Mononuclear cell (primary cell): ENCODE measurements around the gene KCNQ2. TPM values are rescaled to one million over a fixed set of nuclear protein-coding genes. Genes with fewer than 3 reads are reported as not detected.

ENCODE experiments used
- H3K27me3 ChIP-seq: 2 replicates; pipeline ENCODE4 v1.6.0; 2011; ENCODE audit warnings: low read length, control low read depth; ENCODE audit not compliant: insufficient read depth
- H3K4me1 ChIP-seq: 2 replicates; pipeline ENCODE4 v1.5.1; 2011; ENCODE audit warnings: mild to moderate bottlenecking, low read length, control low read depth; ENCODE audit not compliant: insufficient read depth
- H3K4me3 ChIP-seq: 2 replicates; pipeline ENCODE4 v1.5.1; 2011; ENCODE audit warnings: mild to moderate bottlenecking, low read length, moderate library complexity
- H3K9me3 ChIP-seq: 2 replicates; pipeline ENCODE4 v1.5.1; 2011; ENCODE audit warnings: low read depth, mild to moderate bottlenecking, control low read depth, low read length
- total RNA-seq: library from RNA; depleted of rRNA; stranded (reverse); fragments of >200 nt; gene quantifications from one replicate; pipeline ENCODE4 v1.2.3, GENCODE V29; 2012

Gene KCNQ2
- total RNA-seq, 1 donor, result under 0.01 TPM

DNA sequence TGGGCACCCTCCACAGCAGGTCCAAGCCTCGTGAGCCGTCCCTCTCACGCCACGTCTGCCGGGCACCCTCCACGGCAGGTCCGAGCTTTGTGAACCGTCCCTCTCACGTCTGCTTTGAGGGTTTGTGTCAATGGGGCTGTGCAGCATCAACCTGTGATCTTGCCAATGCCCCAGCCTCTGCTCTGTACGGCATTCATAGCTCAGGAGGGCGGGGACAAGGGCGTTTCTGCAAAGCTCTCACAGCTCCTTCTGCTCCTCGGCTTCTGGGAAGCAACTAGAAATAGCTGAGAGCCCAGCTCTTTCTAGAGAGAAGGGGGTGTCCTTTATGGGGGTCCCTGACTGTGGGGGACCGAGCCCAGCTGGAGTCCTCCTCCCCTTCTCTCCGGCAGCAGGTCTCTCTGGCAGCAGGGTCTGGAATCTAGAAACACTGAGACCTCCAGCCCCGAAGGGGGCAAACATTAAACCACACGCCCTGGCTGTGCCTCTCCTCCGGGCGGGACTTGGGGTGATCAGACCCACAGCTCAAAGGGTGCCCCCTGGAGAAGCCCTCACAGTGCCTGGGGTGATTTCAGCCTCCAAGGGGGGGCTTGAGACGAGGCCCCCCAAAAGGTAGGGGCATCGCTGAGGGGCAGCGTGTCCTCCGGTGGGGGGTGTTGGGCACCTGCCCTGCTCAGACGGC lies 70.1 kb downstream of the KCNQ2 start:
- Histone ChIP-seq H3K27me3 (no peaks in the 10 kb centered on the region), H3K4me1 (no peaks in the 10 kb centered on the region), H3K9me3 (no peaks in the 10 kb centered on the region), H3K4me3 (no peak overlapping the region)

GRCh38 chr20:63401384-63402110 lies 70.9 kb downstream of the KCNQ2 start:
- Histone ChIP-seq H3K27me3 (no peaks in the 10 kb centered on the region), H3K9me3 (no peaks in the 10 kb centered on the region), H3K4me1 (no peaks in the 10 kb centered on the region), H3K4me3 (no peak overlapping the region)

DNA sequence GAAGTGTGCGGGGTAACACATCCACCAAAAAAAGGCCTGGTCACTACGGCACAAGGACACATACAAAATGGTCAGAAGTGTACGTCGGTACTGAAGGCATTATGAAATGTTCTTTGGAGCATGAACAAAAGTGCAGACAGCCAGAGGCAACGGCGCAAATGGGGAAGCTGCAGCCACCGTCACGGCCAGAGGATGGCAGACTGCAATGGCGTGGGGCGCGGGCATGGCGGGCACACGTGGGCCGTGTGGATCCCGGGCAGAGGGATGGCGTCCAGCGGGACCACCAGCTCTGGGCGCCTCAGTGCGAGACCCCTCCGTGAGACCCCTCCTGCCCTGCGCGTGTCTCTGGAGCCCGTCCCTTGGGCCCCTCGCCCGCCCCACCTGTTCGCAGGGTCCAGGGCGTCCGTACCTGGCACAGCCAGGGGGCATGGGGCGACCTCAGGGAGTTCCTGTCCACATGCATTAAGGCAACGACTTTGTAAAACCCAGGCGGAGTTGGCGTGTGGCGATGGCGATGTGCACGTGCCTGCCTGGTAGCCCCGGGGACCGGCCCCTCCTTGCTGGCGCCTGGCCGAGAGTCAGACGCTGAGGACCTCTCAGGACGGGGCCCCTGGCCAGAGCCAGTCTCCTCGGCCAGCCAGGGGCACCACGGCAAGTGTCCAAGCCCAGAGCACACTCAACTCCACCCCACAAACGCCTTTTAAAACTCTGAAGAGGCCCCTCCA lies 71.8 kb downstream of the KCNQ2 start:
- H3K27me3 ChIP-seq, result no peaks in the 10 kb centered on the region
- no peaks in the 10 kb centered on the region for H3K9me3 ChIP-seq
- no peak overlapping the region for H3K4me3 ChIP-seq
- no peaks in the 10 kb centered on the region for H3K4me1 ChIP-seq

DNA sequence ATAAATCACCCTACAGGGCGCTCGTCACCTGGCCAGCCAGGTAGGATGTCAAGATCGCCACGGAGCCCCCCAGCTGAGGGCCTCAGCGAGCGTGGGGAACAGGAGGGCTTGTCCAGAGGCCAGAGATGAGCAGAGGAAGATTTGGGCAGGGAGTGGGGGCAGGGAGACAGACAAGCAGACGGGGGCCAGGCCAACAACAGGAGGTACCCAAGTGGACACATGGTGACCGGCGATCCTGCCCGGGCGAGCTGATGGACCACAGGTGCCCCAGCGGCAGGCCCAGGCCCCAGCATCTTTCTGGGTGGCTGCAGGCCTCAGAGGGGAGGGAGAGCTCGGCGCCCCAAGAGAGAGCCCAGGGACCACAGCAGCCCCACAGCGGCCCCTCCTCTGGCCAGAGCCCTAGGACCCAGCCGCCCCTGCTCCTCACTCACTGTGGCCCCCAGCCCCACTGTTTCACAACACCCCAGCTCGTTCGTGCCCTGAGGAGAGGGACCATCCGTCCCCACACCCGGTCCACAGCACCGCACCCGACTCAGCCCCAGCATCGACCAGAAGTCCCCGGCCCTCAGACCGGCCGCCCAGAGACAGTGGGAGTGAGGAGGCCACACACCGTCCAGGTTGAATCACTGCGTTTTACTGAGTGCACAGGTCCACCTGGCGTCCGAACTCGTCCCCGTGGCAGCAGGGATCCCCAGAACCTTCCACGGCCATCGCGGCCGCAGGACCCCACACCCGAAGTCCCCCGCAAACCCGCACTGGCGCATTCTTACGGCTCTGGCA lies 72.7 kb downstream of the KCNQ2 start:
- Histone ChIP-seq H3K9me3 (no peaks in the 10 kb centered on the region), H3K4me1 (no peaks in the 10 kb centered on the region), H3K27me3 (no peaks in the 10 kb centered on the region), H3K4me3 (no peak overlapping the region)

GRCh38 chr20:63398744-63399514 lies 73.5 kb downstream of the KCNQ2 start:
- Histone ChIP-seq H3K9me3 (no peaks in the 10 kb centered on the region), H3K4me3 (no peak overlapping the region), H3K4me1 (no peaks in the 10 kb centered on the region), H3K27me3 (no peaks in the 10 kb centered on the region)

- no peaks in the 10 kb centered on the region for H3K9me3 ChIP-seq
- no peaks in the 10 kb centered on the region for H3K27me3 ChIP-seq
- H3K4me3 ChIP-seq, result no peak overlapping the region
- H3K4me1 ChIP-seq, result no peaks in the 10 kb centered on the region
Observed at GRCh38 chr20:63397946-63398450, 74.5 kb downstream of the KCNQ2 start.

GRCh38 chr20:63397155-63397843 lies 75.2 kb downstream of the KCNQ2 start:
- Histone ChIP-seq H3K4me3 (no peak overlapping the region), H3K4me1 (no peaks in the 10 kb centered on the region), H3K9me3 (no peaks in the 10 kb centered on the region), H3K27me3 (no peaks in the 10 kb centered on the region)

DNA sequence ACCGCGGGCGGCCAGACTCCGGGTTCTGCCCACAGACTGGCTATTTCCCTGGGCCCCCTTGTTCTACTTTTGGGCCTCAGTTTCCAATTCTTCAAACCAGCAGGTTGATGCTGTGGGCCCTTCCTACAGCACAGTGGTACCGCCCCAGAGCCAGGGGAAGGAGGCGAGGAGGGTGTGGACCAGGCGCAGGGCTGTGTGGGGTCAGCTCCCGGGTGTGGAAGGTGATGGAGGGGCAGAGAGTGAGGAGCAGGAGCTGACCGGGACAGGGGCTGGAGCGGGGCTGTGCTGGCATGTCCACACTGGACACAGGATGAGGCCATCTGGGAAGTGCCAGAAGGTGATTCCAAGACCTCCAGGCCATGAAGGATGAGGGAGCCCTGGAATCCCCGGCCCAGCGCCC lies 76.2 kb downstream of the KCNQ2 start:
- Histone ChIP-seq H3K4me3 (no peak overlapping the region), H3K9me3 (no peaks in the 10 kb centered on the region), H3K27me3 (no peaks in the 10 kb centered on the region), H3K4me1 (no peaks in the 10 kb centered on the region)

GRCh38 chr20:63395723-63396122 lies 76.7 kb downstream of the KCNQ2 start:
- H3K4me1 ChIP-seq, result no peaks in the 10 kb centered on the region
- H3K4me3 ChIP-seq, result no peak overlapping the region
- no peaks in the 10 kb centered on the region for H3K9me3 ChIP-seq
- no peaks in the 10 kb centered on the region for H3K27me3 ChIP-seq

DNA sequence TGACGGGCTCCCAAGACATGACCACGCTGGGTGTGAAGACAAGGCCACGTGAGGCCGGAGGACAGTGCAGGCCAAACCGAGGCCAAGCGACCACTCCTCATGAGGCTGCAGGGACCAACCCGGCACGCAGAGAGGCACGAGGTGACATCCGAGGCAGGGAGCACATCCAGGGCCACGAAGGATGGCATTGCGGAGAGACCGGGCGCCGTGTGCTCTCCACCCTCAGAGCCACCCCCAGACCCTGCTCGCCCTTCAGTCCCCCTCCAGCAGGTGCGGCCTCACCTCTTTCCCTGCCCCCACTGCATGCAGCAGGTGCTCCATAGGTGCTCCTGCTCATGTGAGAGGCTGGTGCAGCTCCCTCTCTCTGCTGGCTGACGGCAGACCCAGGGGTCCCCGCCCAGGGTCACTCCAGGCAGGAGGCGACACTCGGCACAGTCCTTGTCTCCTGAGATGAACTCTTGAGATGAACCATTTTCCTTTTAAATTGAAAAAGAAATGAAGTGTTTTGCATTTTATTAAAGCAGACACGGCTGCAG lies 77.5 kb downstream of the KCNQ2 start:
- H3K27me3 ChIP-seq, result no peaks in the 10 kb centered on the region
- H3K4me1 ChIP-seq, result no peaks in the 10 kb centered on the region
- H3K9me3 ChIP-seq, result no peaks in the 10 kb centered on the region
- H3K4me3 ChIP-seq, result no peak overlapping the region

- H3K9me3 ChIP-seq, result no peaks in the 10 kb centered on the region
- no peak overlapping the region for H3K4me3 ChIP-seq
- no peaks in the 10 kb centered on the region for H3K27me3 ChIP-seq
- no peaks in the 10 kb centered on the region for H3K4me1 ChIP-seq
Observed at GRCh38 chr20:63394069-63394919, 78.2 kb downstream of the KCNQ2 start.

DNA sequence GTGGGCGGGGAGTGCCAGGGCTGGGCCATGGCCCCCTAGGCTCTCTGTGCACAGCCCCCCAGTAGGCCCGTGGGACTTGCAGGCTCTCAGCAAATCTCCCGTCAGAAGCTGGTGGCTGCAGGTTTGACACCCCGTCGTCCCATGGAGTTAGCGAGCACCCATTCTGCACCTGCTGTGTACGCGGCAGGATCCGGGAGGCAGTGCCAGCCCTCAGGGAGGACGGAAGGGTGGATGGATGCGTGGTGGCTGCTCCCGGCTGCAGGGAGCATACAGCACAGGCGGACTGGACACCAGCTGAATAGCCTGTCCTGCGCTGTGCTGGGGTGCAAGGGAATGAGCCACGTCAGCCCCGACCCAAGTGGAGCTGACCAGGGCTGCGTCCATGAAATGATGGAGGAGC lies 78.9 kb downstream of the KCNQ2 start:
- Histone ChIP-seq H3K27me3 (no peaks in the 10 kb centered on the region), H3K9me3 (no peaks in the 10 kb centered on the region), H3K4me1 (no peaks in the 10 kb centered on the region), H3K4me3 (no peak overlapping the region)
